IPS-18a (cell line): ENCODE results near the gene C19orf53.
A peak's percentile ranks its signal among the peaks of the same experiment; 100 is the strongest.
"Not testable (repeated sequence)": the region's sequence is repeated elsewhere in the genome, so short reads cannot be mapped to it uniquely, and the experiment has no call there.

Experiments used
- H3K27ac ChIP-seq: one replicate; pipeline ENCODE4 v1.5.1; 2013; ENCODE audit warnings: low read length
- H3K27me3 ChIP-seq: one replicate; pipeline ENCODE4 v1.6.1; 2013; ENCODE audit warnings: mild to moderate bottlenecking, low read length; ENCODE audit not compliant: control insufficient read depth, insufficient read depth
- H3K36me3 ChIP-seq: one replicate; pipeline ENCODE4 v1.6.1; 2013; ENCODE audit warnings: low read depth, low read length; ENCODE audit not compliant: control insufficient read depth
- H3K4me1 ChIP-seq: one replicate; pipeline ENCODE4 v1.6.1; 2013; ENCODE audit warnings: low read depth, low read length; ENCODE audit not compliant: control insufficient read depth
- H3K4me3 ChIP-seq: one replicate; pipeline ENCODE4 v1.5.1; 2013; ENCODE audit warnings: low read length
- H3K9ac ChIP-seq: one replicate; pipeline ENCODE4 v1.6.1; 2013; ENCODE audit warnings: mild to moderate bottlenecking, low read length, moderate library complexity
- H3K9me3 ChIP-seq: one replicate; pipeline ENCODE4 v1.6.1; 2013; ENCODE audit warnings: low read depth, low read length; ENCODE audit not compliant: control insufficient read depth

Gene C19orf53

DNA sequence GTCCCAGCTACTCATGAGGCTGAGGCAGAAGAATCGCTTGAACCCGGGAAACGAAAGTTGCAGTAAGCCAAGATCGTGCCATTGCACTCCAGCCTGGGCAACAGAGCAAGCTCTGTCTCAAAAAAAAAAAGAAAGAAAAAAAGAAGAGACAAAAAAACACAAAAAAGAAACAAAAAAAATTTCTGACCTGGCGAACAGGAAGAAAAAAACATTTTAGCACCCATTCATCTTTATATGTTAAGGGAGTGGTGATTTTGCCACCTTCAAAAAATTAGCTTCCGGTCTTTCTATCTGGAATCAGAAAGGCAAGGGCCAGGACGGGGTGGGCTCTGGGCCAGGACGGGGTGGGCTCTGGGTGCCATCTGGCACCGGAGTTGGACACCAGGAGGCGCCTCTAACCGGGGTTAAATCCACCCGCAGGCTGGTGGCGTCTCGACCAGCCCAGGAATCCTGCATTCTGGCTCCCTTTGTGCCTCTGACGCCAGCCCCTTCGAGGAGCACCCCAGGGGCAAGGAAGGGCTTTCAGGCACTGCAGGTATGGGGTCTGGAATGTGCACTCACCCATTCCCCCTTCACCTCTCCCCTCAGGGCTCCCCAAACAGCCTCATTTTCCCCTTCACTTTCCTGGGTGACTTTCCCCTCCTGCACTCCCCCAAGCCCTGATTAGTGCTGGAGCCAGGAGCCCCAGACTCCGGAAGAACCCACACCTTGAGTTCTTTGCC is 10.6 kb downstream of the C19orf53 start:
- Histone ChIP-seq H3K9ac (no peak overlapping the region), H3K27ac (no peak overlapping the region), H3K27me3 (no peaks in the 10 kb centered on the region), H3K4me3 (no peak overlapping the region), H3K36me3 (no peaks in the 10 kb centered on the region), H3K9me3 (no peaks in the 10 kb centered on the region), H3K4me1 (no peaks in the 10 kb centered on the region)

- Histone ChIP-seq H3K4me3 (no peak overlapping the region), H3K27me3 (no peaks in the 10 kb centered on the region), H3K36me3 (no peaks in the 10 kb centered on the region), H3K27ac (no peak overlapping the region), H3K4me1 (no peaks in the 10 kb centered on the region), H3K9me3 (no peaks in the 10 kb centered on the region), H3K9ac (no peak overlapping the region)
Measured at GRCh38 chr19:13788991-13789390, 14.7 kb downstream of the C19orf53 start.

GRCh38 chr19:13790354-13790753 is 16.1 kb downstream of the C19orf53 start:
- H3K4me1 ChIP-seq: no peaks in the 10 kb centered on the region
- no peaks in the 10 kb centered on the region for H3K9me3 ChIP-seq
- no peak overlapping the region for H3K9ac ChIP-seq
- H3K27ac ChIP-seq: no peak overlapping the region
- no peaks in the 10 kb centered on the region for H3K36me3 ChIP-seq
- no peak overlapping the region for H3K4me3 ChIP-seq
- no peaks in the 10 kb centered on the region for H3K27me3 ChIP-seq

DNA sequence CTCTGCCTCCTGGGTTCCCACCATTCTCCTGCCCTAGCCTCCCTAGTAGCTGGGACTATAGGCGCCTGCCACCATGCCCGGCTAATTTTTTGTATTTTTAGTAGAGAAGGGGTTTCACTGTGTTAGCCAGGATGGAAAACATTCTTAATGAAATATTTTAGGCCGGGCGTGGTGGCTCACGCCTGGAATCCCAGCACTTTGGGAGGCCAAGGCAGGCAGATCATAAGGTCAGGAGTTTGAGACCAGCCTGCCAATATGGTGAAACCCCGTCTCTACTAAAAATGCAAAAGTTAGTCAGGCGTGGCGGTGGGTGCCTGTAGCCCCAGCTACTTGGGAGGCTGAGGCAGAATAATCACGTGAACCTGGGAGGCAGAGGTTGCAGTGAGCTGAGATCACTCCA is 19.1 kb downstream of the C19orf53 start:
- not testable (repeated sequence) for H3K27ac ChIP-seq, H3K4me3 ChIP-seq

DNA sequence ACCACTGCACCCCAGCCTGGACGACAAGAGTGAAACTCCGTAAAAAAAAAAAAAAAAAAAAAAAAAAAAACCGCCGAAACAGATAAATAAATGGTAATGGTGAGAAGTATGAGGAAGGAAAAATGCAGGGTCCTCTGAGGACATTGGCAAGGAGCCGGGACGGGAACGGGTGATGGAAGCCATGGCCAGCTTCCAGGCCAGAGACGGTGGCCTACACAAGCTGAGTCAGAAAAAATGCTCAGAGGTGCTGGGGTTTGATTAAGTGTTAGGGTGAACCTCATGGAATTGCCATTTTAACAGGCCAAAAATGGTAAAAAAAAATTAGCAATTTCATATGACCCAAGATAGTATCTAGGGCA is 20.1 kb downstream of the C19orf53 start:
- no peaks in the 10 kb centered on the region for H3K27me3 ChIP-seq
- no peak overlapping the region for H3K9ac ChIP-seq
- H3K36me3 ChIP-seq: no peaks in the 10 kb centered on the region
- H3K27ac ChIP-seq: no peak overlapping the region
- H3K4me1 ChIP-seq: no peaks in the 10 kb centered on the region
- H3K4me3 ChIP-seq: peak overlapping the region; percentile 41
- no peaks in the 10 kb centered on the region for H3K9me3 ChIP-seq

More for the DNA sequence above, 19.1 kb downstream of the C19orf53 start:
- not testable (repeated sequence) for H3K27me3 ChIP-seq, H3K9ac ChIP-seq, H3K9me3 ChIP-seq, H3K36me3 ChIP-seq, H3K4me1 ChIP-seq

DNA sequence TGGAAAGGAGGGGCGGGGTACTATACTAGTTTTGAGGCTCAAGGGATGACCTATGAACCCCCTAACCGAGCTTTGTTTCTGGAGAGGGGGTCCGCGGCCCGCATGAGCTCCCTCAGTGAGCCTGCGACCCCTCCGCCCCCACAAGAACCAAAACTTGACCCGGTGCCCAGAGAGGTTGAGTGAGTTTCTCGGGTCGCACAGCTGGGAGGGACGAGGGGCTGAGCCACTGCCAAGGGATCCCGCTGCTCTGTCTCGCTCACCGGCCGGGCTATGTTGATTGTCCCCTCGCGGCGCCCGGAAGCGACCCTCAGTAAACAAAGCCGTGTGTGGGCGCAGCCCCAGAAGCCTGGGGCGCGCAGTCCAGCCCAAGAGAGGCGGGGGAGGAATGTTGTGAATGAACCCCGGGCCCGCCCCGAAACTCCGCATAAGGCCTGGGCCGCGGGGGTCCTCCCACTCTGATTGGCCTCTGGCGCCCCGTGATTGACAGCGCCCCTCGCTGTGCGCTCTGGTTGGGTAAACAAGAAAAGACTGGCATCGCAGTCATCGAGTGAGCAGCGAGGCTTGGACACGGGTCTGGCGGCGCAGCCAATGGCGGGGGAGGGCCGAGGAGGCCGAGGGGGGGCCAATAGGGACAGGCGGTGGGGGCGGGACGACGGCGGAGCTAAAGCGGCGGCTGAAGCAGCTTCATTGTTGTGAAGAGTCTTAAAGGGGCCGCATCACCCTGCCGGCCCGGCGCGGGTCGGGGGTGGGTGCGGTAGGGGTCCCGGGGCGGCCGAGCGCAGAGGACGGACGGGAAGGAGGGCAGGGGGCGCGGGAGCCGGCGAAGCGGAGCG is 20.7 kb downstream of the C19orf53 start, which contains the start of gene ZSWIM4:
TSS of gene ZSWIM4 (plus strand) at position 687 of the 833 bp plus-strand sequence. CDS start 206 bp downstream, outside the sequence.
- no peaks in the 10 kb centered on the region for H3K9me3 ChIP-seq
- no peaks in the 10 kb centered on the region for H3K27me3 ChIP-seq
- peak within 1 kb of the TSS; percentile 78 for H3K4me3 ChIP-seq
- no peaks in the 10 kb centered on the region for H3K4me1 ChIP-seq
- H3K36me3 ChIP-seq: no peaks in the 10 kb centered on the region
- peak within 1 kb of the TSS; percentile 65 for H3K9ac ChIP-seq
- H3K27ac ChIP-seq: no peak within 1 kb of the TSS

DNA sequence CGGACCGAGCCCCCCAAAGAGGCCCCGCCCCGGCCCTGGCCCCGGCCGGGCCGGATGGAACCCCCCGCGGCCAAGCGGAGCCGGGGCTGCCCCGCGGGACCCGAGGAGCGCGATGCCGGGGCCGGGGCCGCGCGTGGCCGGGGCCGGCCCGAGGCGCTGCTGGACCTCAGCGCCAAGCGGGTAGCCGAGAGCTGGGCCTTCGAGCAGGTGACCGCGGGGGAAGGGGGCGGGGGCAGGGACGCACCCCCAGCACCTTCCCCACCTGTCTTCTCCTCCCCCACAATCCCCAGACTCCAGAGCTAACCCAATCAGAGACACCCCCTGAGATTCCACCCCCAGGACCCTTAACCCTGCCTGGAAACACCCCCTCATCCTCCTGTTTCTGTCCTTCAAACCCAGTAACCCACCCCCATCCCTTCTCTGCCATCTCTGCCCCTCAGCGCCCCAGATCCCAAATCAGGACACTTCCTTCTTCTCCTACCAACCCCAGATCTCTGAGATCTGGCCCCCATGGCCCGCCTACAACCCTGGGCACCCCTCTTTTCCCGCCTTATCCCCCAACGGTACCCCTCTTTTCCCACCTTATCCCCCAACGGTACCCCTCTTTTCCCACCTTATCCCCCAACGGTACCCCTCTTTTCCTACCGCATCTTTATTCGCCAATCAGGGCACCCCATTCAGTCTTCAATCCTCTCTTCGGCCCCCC is 21.5 kb downstream of the C19orf53 start:
- Histone ChIP-seq H3K27ac (no peak overlapping the region), H3K27me3 (no peaks in the 10 kb centered on the region)

DNA sequence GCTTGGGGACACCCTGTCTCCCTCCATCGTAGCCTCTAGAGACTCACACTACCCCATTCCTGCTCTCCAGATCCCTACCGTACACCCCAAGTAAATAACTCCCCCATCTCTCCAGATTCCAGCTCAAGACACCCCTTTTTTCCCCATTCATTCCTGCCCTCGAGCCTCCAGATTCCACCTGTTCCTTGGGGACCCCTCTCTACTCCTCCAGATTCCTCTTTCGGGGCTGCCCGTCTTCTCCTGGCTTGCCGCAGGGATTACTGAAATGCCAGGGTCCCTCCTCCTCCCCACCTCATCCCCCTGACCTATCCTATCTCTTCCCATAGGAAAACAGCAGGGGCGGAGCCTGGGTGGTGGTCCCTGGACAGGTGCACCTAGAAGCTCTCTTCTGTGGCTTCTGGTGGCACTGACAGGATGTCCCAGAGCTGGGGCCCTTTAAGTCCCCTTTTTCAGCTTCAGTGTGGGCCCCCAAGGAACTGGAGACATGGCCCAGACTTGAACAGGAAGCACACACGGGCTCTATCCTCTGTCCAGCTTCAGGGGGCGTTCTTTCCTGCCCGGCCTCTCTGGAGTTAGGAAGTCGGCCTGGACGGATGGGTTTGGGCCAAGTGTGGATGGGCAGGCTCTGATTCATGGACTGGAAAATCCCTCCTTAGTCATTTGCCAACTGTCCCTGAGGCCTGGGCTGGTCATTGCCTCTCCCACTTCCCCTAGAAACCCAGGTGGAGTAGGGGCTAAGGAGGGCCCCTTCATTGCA is 22.2 kb downstream of the C19orf53 start:
- H3K9ac ChIP-seq: peak overlapping the region; percentile 65
- H3K4me3 ChIP-seq: peak overlapping the region; percentile 78
- no peak overlapping the region for H3K27ac ChIP-seq

More for the DNA sequence above, 21.5 kb downstream of the C19orf53 start:
- no peaks in the 10 kb centered on the region for H3K4me1 ChIP-seq
- peak overlapping the region; percentile 65 for H3K9ac ChIP-seq
- no peaks in the 10 kb centered on the region for H3K36me3 ChIP-seq
- H3K9me3 ChIP-seq: no peaks in the 10 kb centered on the region
- peak overlapping the region; percentile 78 for H3K4me3 ChIP-seq

GRCh38 chr19:13797058-13797440 is 22.8 kb downstream of the C19orf53 start:
- H3K27ac ChIP-seq: no peak overlapping the region
- H3K4me1 ChIP-seq: no peaks in the 10 kb centered on the region
- no peaks in the 10 kb centered on the region for H3K36me3 ChIP-seq
- H3K9ac ChIP-seq: no peak overlapping the region
- H3K27me3 ChIP-seq: no peaks in the 10 kb centered on the region
- H3K9me3 ChIP-seq: no peaks in the 10 kb centered on the region
- H3K4me3 ChIP-seq: peak overlapping the region; percentile 78

More for the DNA sequence above, 22.2 kb downstream of the C19orf53 start:
- Histone ChIP-seq H3K27me3 (no peaks in the 10 kb centered on the region), H3K36me3 (no peaks in the 10 kb centered on the region), H3K4me1 (no peaks in the 10 kb centered on the region), H3K9me3 (no peaks in the 10 kb centered on the region)

- Histone ChIP-seq H3K9me3 (no peaks in the 10 kb centered on the region), H3K9ac (no peak overlapping the region), H3K27ac (no peak overlapping the region), H3K4me3 (no peak overlapping the region), H3K27me3 (no peaks in the 10 kb centered on the region), H3K36me3 (no peaks in the 10 kb centered on the region), H3K4me1 (no peaks in the 10 kb centered on the region)
Measured at GRCh38 chr19:13797870-13798269, 23.6 kb downstream of the C19orf53 start.

- Histone ChIP-seq H3K36me3 (no peaks in the 10 kb centered on the region), H3K27ac (no peak overlapping the region), H3K4me1 (no peaks in the 10 kb centered on the region), H3K9ac (no peak overlapping the region), H3K9me3 (no peaks in the 10 kb centered on the region), H3K4me3 (no peak overlapping the region), H3K27me3 (no peaks in the 10 kb centered on the region)
Measured at GRCh38 chr19:13799669-13800068, 25.4 kb downstream of the C19orf53 start.
